ENCODE results near the gene ACP6. TPM values are rescaled to one million over a fixed set of nuclear protein-coding genes. Genes with fewer than 3 reads are reported as not detected.
"Not testable (repeated sequence)": the region's sequence is repeated elsewhere in the genome, so short reads cannot be mapped to it uniquely, and the experiment has no call there.

Gene ACP6
- total RNA-seq, 1 donor = 6.0 TPM

- no peak for TF ChIP-seq CTCF (IDR thresholded peaks at IDR 0.05; ENCODE audit: insufficient read depth, low read depth, low read length)
- DNase-seq (ENCODE audit: low read depth) = no peak
- no peak overlapping the region for H3K4me3 ChIP-seq (ENCODE audit: low read depth, low read length)
These were observed 45.8 kb downstream of the ACP6 start for GRCh38 chr1:147624529-147624928.

GRCh38 chr1:147624011-147624410 is 46.3 kb downstream of the ACP6 start:
- DNase-seq (ENCODE audit: low read depth) = no peak
- TF ChIP-seq CTCF (IDR thresholded peaks at IDR 0.05; ENCODE audit: insufficient read depth, low read depth, low read length) = no peak
- H3K4me3 ChIP-seq (ENCODE audit: low read depth, low read length) = no peak overlapping the region

GRCh38 chr1:147622731-147623130 is 47.6 kb downstream of the ACP6 start:
- DNase-seq (ENCODE audit: low read depth) = peak; percentile 22
- TF ChIP-seq CTCF (IDR thresholded peaks at IDR 0.05; ENCODE audit: insufficient read depth, low read depth, low read length) = no peak
- H3K4me3 ChIP-seq (ENCODE audit: low read depth, low read length) = no peak overlapping the region

GRCh38 chr1:147620543-147620942 is 49.8 kb downstream of the ACP6 start:
- DNase-seq (ENCODE audit: low read depth) = no peak

GRCh38 chr1:147619741-147620140 is 50.6 kb downstream of the ACP6 start:
- DNase-seq (ENCODE audit: low read depth) = no peak
- no peak for TF ChIP-seq CTCF (IDR thresholded peaks at IDR 0.05; ENCODE audit: insufficient read depth, low read depth, low read length)
- no peak overlapping the region for H3K4me3 ChIP-seq (ENCODE audit: low read depth, low read length)

More at GRCh38 chr1:147620543-147620942, 49.8 kb downstream of the ACP6 start:
- TF ChIP-seq CTCF (IDR thresholded peaks at IDR 0.05; ENCODE audit: insufficient read depth, low read depth, low read length) = no peak
- H3K4me3 ChIP-seq (ENCODE audit: low read depth, low read length) = no peak overlapping the region

- no peak for DNase-seq (ENCODE audit: low read depth)
- H3K4me3 ChIP-seq (ENCODE audit: low read depth, low read length) = no peak overlapping the region
- no peak for TF ChIP-seq CTCF (IDR thresholded peaks at IDR 0.05; ENCODE audit: insufficient read depth, low read depth, low read length)
These were observed 51.6 kb downstream of the ACP6 start for GRCh38 chr1:147618771-147619170.

GRCh38 chr1:147618077-147618569 is 52.2 kb downstream of the ACP6 start:
- DNase-seq (ENCODE audit: low read depth) = peak; percentile 34
- no peak overlapping the region for H3K4me3 ChIP-seq (ENCODE audit: low read depth, low read length)
- TF ChIP-seq CTCF (IDR thresholded peaks at IDR 0.05; ENCODE audit: insufficient read depth, low read depth, low read length) = no peak

- H3K4me3 ChIP-seq (ENCODE audit: low read depth, low read length); DNase-seq (ENCODE audit: low read depth): not testable (repeated sequence)
These were observed 55.4 kb downstream of the ACP6 start for GRCh38 chr1:147614966-147615365.

Measured in fibroblast of villous mesenchyme (primary cell).